Measurements from ENCODE around the gene HIGD2B.
"Not testable (repeated sequence)": the region's sequence is repeated elsewhere in the genome, so short reads cannot be mapped to it uniquely, and the experiment has no call there.

Gene HIGD2B

GRCh38 chr15:72708551-72709303 is 22.7 kb upstream of the HIGD2B start:
- not testable (repeated sequence) for H3K27me3 ChIP-seq (ENCODE audit: control insufficient read depth in 1 of 2, insufficient read depth in 1 of 2, low read length in 2 of 2); H3K4ac ChIP-seq (ENCODE audit: low read depth in 1 of 2, low read length in 2 of 2); H3K18ac ChIP-seq (ENCODE audit: low read depth in 1 of 2, low read length in 2 of 2); H2AK5ac ChIP-seq (ENCODE audit: low read length, severe bottlenecking); DNase-seq; H3K4me3 ChIP-seq (ENCODE audit: insufficient read depth in 1 of 2, low read depth in 1 of 2, low read length in 2 of 2); H4K8ac ChIP-seq (ENCODE audit: low read length); H3K4me2 ChIP-seq (ENCODE audit: low read length, poor library complexity, severe bottlenecking); H3K27ac ChIP-seq (ENCODE audit: low read length, poor library complexity, severe bottlenecking); H2BK120ac ChIP-seq (ENCODE audit: low read depth, low read length); H3K23ac ChIP-seq (ENCODE audit: low read length in 2 of 2); H3K14ac ChIP-seq (ENCODE audit: low read length in 2 of 2); H3K9ac ChIP-seq (ENCODE audit: low read length); H2BK5ac ChIP-seq (ENCODE audit: low read depth, low read length, poor library complexity, severe bottlenecking); H2BK15ac ChIP-seq (ENCODE audit: low read depth, poor library complexity, severe bottlenecking); H2BK12ac ChIP-seq (ENCODE audit: low read length in 2 of 2); H3K4me1 ChIP-seq (ENCODE audit: control insufficient read depth, insufficient read depth, low read depth, low read length); H2AFZ ChIP-seq (ENCODE audit: low read depth, low read length); H4K91ac ChIP-seq (ENCODE audit: low read length); H3K9me3 ChIP-seq (ENCODE audit: control insufficient read depth, low read length)
- WGBS, result 99% methylated on average over 8 of the region's 8 CpGs
- Histone ChIP-seq H3K36me3 (ENCODE audit: control insufficient read depth in 1 of 2, insufficient read depth in 2 of 2, low read depth in 1 of 2, low read length in 2 of 2) (peaks cover 2 to 35% of the 10 kb centered on the region in 2 experiments), H3K79me1 (replicated peaks; ENCODE audit: low read length, poor library complexity, severe bottlenecking) (peaks cover 16% of the 10 kb centered on the region)

GRCh38 chr15:72706266-72706665 is 20.3 kb upstream of the HIGD2B start:
- WGBS, result 84% methylated on average over 6 of the region's 11 CpGs
- DNase-seq, result peak; percentile 25

GRCh38 chr15:72700076-72700475 is 14.1 kb upstream of the HIGD2B start:
- Histone ChIP-seq H3K9ac (ENCODE audit: low read length) (no peak overlapping the region), H3K4me2 (ENCODE audit: low read length, poor library complexity, severe bottlenecking) (no peak overlapping the region), H2AFZ (ENCODE audit: low read depth, low read length) (no peak overlapping the region), H3K27ac (ENCODE audit: low read length, poor library complexity, severe bottlenecking) (no peak overlapping the region), H4K91ac (ENCODE audit: low read length) (no peak overlapping the region), H2BK12ac (ENCODE audit: low read length in 2 of 2) (no peak overlapping the region), H3K27me3 (ENCODE audit: control insufficient read depth in 1 of 2, insufficient read depth in 1 of 2, low read length in 2 of 2) (no peaks in the 10 kb centered on the region), H3K4me3 (ENCODE audit: insufficient read depth in 1 of 2, low read depth in 1 of 2, low read length in 2 of 2) (no peak overlapping the region), H3K4me1 (ENCODE audit: control insufficient read depth, insufficient read depth, low read depth, low read length) (no peaks in the 10 kb centered on the region), H4K8ac (ENCODE audit: low read length) (no peak overlapping the region), H3K18ac (ENCODE audit: low read depth in 1 of 2, low read length in 2 of 2) (no peak overlapping the region), H3K79me1 (replicated peaks; ENCODE audit: low read length, poor library complexity, severe bottlenecking) (peaks cover 13% of the 10 kb centered on the region), H3K36me3 (ENCODE audit: control insufficient read depth in 1 of 2, insufficient read depth in 2 of 2, low read depth in 1 of 2, low read length in 2 of 2) (peaks cover 0 to 5% of the 10 kb centered on the region in 2 experiments), H3K23ac (ENCODE audit: low read length in 2 of 2) (no peak overlapping the region), H3K4ac (ENCODE audit: low read depth in 1 of 2, low read length in 2 of 2) (no peak overlapping the region), H2BK5ac (ENCODE audit: low read depth, low read length, poor library complexity, severe bottlenecking) (no peak overlapping the region), H3K14ac (ENCODE audit: low read length in 2 of 2) (no peak overlapping the region), H2BK120ac (ENCODE audit: low read depth, low read length) (no peak overlapping the region), H3K9me3 (ENCODE audit: control insufficient read depth, low read length) (no peaks in the 10 kb centered on the region), H2BK15ac (ENCODE audit: low read depth, poor library complexity, severe bottlenecking) (no peak overlapping the region), H2AK5ac (ENCODE audit: low read length, severe bottlenecking) (no peak overlapping the region)
- no peak for DNase-seq
- WGBS, result 96% methylated on average over 9 of the region's 9 CpGs

More at GRCh38 chr15:72706266-72706665, 20.3 kb upstream of the HIGD2B start:
- Histone ChIP-seq H3K14ac (ENCODE audit: low read length in 2 of 2) (no peak overlapping the region), H2AK5ac (ENCODE audit: low read length, severe bottlenecking) (no peak overlapping the region), H2BK12ac (ENCODE audit: low read length in 2 of 2) (no peak overlapping the region), H3K18ac (ENCODE audit: low read depth in 1 of 2, low read length in 2 of 2) (no peak overlapping the region), H3K9me3 (ENCODE audit: control insufficient read depth, low read length) (no peaks in the 10 kb centered on the region), H2BK120ac (ENCODE audit: low read depth, low read length) (no peak overlapping the region), H3K4ac (ENCODE audit: low read depth in 1 of 2, low read length in 2 of 2) (no peak overlapping the region), H2AFZ (ENCODE audit: low read depth, low read length) (no peak overlapping the region), H3K4me2 (ENCODE audit: low read length, poor library complexity, severe bottlenecking) (no peak overlapping the region), H3K36me3 (ENCODE audit: control insufficient read depth in 1 of 2, insufficient read depth in 2 of 2, low read depth in 1 of 2, low read length in 2 of 2) (peaks cover 0 to 11% of the 10 kb centered on the region in 2 experiments), H3K9ac (ENCODE audit: low read length) (no peak overlapping the region), H3K4me3 (ENCODE audit: insufficient read depth in 1 of 2, low read depth in 1 of 2, low read length in 2 of 2) (no peak overlapping the region), H4K91ac (ENCODE audit: low read length) (no peak overlapping the region), H3K27ac (ENCODE audit: low read length, poor library complexity, severe bottlenecking) (no peak overlapping the region), H3K27me3 (ENCODE audit: control insufficient read depth in 1 of 2, insufficient read depth in 1 of 2, low read length in 2 of 2) (no peaks in the 10 kb centered on the region), H3K4me1 (ENCODE audit: control insufficient read depth, insufficient read depth, low read depth, low read length) (no peaks in the 10 kb centered on the region), H3K23ac (ENCODE audit: low read length in 2 of 2) (no peak overlapping the region), H3K79me1 (replicated peaks; ENCODE audit: low read length, poor library complexity, severe bottlenecking) (peaks cover 18% of the 10 kb centered on the region), H2BK15ac (ENCODE audit: low read depth, poor library complexity, severe bottlenecking) (no peak overlapping the region), H2BK5ac (ENCODE audit: low read depth, low read length, poor library complexity, severe bottlenecking) (no peak overlapping the region), H4K8ac (ENCODE audit: low read length) (no peak overlapping the region)

- H2AK5ac ChIP-seq (ENCODE audit: low read length, severe bottlenecking), result no peak overlapping the region
- no peak overlapping the region for H3K27ac ChIP-seq (ENCODE audit: low read length, poor library complexity, severe bottlenecking)
- H3K4ac ChIP-seq (ENCODE audit: low read depth in 1 of 2, low read length in 2 of 2), result no peak overlapping the region
- no peaks in the 10 kb centered on the region for H3K27me3 ChIP-seq (ENCODE audit: control insufficient read depth in 1 of 2, insufficient read depth in 1 of 2, low read length in 2 of 2)
- 97% methylated on average over 5 of the region's 5 CpGs for WGBS
- no peak overlapping the region for H3K9ac ChIP-seq (ENCODE audit: low read length)
- H3K79me1 ChIP-seq (replicated peaks; ENCODE audit: low read length, poor library complexity, severe bottlenecking), result peaks cover 8% of the 10 kb centered on the region
- H3K14ac ChIP-seq (ENCODE audit: low read length in 2 of 2), result no peak overlapping the region
- no peak overlapping the region for H4K91ac ChIP-seq (ENCODE audit: low read length)
- H2BK12ac ChIP-seq (ENCODE audit: low read length in 2 of 2), result no peak overlapping the region
- H3K23ac ChIP-seq (ENCODE audit: low read length in 2 of 2), result no peak overlapping the region
- H2BK15ac ChIP-seq (ENCODE audit: low read depth, poor library complexity, severe bottlenecking), result no peak overlapping the region
- H4K8ac ChIP-seq (ENCODE audit: low read length), result no peak overlapping the region
- H2BK120ac ChIP-seq (ENCODE audit: low read depth, low read length), result no peak overlapping the region
- no peak overlapping the region for H3K4me2 ChIP-seq (ENCODE audit: low read length, poor library complexity, severe bottlenecking)
- H2BK5ac ChIP-seq (ENCODE audit: low read depth, low read length, poor library complexity, severe bottlenecking), result no peak overlapping the region
- no peak for DNase-seq
- H3K18ac ChIP-seq (ENCODE audit: low read depth in 1 of 2, low read length in 2 of 2), result no peak overlapping the region
- H2AFZ ChIP-seq (ENCODE audit: low read depth, low read length), result no peak overlapping the region
- no peaks in the 10 kb centered on the region for H3K4me1 ChIP-seq (ENCODE audit: control insufficient read depth, insufficient read depth, low read depth, low read length)
- H3K36me3 ChIP-seq (ENCODE audit: control insufficient read depth in 1 of 2, insufficient read depth in 2 of 2, low read depth in 1 of 2, low read length in 2 of 2), result peaks cover 0 to 5% of the 10 kb centered on the region in 2 experiments
- no peak overlapping the region for H3K4me3 ChIP-seq (ENCODE audit: insufficient read depth in 1 of 2, low read depth in 1 of 2, low read length in 2 of 2)
- no peaks in the 10 kb centered on the region for H3K9me3 ChIP-seq (ENCODE audit: control insufficient read depth, low read length)
These were observed 13.0 kb upstream of the HIGD2B start for GRCh38 chr15:72698938-72699337.
